Measurements from ENCODE around the gene DCLK2.

GRCh38 chr4:150167054-150167453 lies 88.8 kb downstream of the DCLK2 start:
- TF ChIP-seq CTCF (IDR thresholded peaks at IDR 0.05) (no peak), POLR2A (IDR thresholded peaks at IDR 0.05) (no peak)

All from upper lobe of left lung (tissue), 4 donors.